GM18499 (cell line): ENCODE data around the gene ALDH1L2.
A peak's percentile ranks its signal among the peaks of the same experiment; 100 is the strongest.
"Not testable (repeated sequence)": the region's sequence is repeated elsewhere in the genome, so short reads cannot be mapped to it uniquely, and the experiment has no call there.

Experiments
- ATAC-seq: cut with Tn5 transposase; IDR thresholded peaks from one replicate; pipeline ENCODE4 v1.9.1; 2021; ENCODE audit warnings: moderate number of reproducible peaks; ENCODE audit not compliant: insufficient read depth, unreplicated experiment

The ALDH1L2 gene

GRCh38 chr12:105084251-105085250 is at the start of gene ALDH1L2:
TSS of gene ALDH1L2 (minus strand) at chr12:105084458. CDS start at chr12:105084436, 22 bp downstream.
- ATAC-seq = no peak

- no peak for ATAC-seq
Measured at GRCh38 chr12:105120551-105120950, 36.3 kb upstream of the ALDH1L2 start.

DNA sequence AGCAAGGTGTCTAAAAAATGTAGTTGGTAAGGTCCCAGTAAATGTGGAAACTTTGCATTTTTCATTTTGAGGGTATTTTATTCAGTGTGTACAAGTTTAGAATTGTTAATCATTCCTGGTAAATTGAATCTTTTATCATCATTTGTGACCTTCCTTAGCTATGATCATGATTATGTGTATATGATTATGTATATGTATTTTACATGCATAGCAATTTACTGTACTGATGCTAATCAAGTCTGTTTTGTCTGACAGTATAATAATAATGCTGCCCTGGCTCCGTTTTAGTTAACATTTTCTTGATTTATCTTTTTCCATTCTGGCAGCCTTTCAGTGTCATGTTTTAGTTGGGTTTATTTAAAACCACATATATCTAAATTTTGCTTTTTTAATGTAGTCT is 32.7 kb upstream of the ALDH1L2 start:
- no peak for ATAC-seq

DNA sequence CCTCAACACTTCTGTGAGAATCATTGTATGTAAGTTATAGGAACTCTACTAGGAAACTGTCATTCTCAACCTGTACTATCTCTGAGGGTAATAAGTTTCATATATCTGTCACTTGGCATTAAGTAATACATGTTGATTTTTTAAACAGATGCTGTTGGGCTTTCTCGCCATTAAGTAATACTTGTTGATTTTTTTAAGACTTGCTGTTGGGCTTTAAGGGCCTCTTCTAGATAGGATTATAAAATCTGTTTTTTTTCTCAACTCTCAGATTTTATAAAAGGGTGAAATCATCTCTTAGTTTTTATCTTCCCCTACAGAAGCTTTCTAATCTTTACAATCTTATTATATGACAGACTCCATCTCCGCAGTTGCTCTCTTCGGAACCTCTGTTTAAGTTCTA is 28.8 kb upstream of the ALDH1L2 start:
- no peak for ATAC-seq

- ATAC-seq = no peak
Measured at GRCh38 chr12:105110851-105111250, 26.6 kb upstream of the ALDH1L2 start.

- peak; percentile 25 for ATAC-seq
Measured at GRCh38 chr12:105109465-105110212, 25.4 kb upstream of the ALDH1L2 start.

- peak; percentile 66 for ATAC-seq
Measured at GRCh38 chr12:105107494-105108371, 23.5 kb upstream of the ALDH1L2 start, which contains the start of gene WASHC4. TSS of gene WASHC4 (plus strand) at chr12:105107731. CDS start at chr12:105107801, 70 bp downstream.

- ATAC-seq = no peak
Measured at GRCh38 chr12:105107171-105107493, 22.9 kb upstream of the ALDH1L2 start.

- no peak for ATAC-seq
Measured at GRCh38 chr12:105106621-105107020, 22.4 kb upstream of the ALDH1L2 start.

DNA sequence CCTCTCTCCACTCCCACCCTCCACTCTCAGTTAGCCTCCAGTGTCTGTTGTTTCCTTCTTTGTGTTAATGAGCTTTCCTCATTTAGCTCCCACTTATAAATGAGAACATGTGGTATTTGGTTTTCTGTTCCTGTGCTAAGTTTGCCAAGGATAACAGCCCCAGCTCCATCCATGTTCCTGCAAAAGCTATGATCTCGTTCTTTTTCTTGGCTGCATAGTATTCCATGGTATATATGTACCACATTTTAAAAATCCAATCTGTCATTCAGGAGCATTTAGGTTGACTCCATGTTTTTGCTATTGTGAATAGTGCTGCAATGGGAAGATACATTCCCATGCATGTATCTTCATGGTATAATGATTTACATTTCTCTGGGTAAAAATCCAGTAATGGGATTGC is 20.5 kb upstream of the ALDH1L2 start:
- ATAC-seq = no peak

DNA sequence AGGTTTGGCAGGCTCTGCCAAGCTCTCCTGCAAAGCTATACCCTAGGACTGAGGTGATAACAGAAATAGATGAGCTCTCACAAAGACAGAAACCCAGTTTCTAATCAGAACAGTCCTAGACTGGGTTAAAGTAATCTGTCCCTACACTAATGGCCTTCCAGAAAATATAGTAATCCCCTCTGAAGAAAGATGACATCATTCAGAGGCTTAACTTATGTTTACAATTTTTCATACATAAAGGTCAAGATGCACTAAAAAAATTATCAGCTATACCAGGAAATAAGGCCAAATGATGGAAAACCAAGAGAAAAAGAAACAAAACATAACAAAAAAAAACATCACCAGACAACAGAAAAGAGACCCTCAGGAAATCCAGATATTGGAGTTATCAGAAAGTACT is 18.4 kb upstream of the ALDH1L2 start:
- no peak for ATAC-seq

GRCh38 chr12:105100998-105101397 is 16.7 kb upstream of the ALDH1L2 start:
- no peak for ATAC-seq

GRCh38 chr12:105100207-105100985 is 16.1 kb upstream of the ALDH1L2 start:
- ATAC-seq = no peak

DNA sequence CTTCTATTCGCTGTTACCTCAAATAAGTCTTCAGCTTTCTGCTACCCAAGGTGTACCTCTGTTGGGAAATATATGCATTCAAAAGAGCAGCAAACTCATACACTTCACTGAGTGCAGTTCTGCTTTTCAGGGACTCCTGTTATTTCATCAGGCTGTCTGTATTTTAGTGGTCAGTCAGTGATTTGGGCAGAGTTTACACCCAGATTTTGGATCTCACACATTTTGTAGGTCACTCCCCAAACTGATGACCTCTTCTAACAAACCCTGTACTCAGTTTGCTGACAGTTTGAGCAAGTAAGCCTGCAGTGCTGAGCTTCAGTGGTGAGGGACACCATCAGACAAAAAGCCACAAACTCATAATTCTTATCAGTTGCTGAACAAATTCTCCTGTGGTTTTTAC is 15.1 kb upstream of the ALDH1L2 start:
- ATAC-seq = no peak

DNA sequence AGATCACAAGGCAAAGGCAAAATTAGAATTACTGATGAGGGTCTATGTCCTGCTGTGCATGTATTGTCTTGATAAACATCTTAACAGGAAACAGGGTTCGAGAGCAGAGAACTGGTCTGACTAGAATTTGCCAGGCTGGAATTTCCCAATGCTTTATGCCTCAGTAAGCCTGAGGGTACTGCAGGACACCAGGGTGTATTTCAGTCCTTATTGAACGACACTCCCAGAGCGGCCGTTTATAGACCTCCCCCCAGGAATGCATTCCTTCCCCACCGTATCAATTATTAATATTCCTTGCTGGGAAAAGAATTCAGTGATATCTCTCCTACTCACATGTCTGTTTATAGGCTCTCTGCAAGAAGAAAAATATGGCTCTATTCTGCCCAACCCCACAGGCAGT is 11.1 kb upstream of the ALDH1L2 start:
- ATAC-seq = not testable (repeated sequence)

GRCh38 chr12:105092336-105092735 is 8.1 kb upstream of the ALDH1L2 start:
- no peak for ATAC-seq

GRCh38 chr12:105091476-105092206 is 7.4 kb upstream of the ALDH1L2 start:
- no peak for ATAC-seq

DNA sequence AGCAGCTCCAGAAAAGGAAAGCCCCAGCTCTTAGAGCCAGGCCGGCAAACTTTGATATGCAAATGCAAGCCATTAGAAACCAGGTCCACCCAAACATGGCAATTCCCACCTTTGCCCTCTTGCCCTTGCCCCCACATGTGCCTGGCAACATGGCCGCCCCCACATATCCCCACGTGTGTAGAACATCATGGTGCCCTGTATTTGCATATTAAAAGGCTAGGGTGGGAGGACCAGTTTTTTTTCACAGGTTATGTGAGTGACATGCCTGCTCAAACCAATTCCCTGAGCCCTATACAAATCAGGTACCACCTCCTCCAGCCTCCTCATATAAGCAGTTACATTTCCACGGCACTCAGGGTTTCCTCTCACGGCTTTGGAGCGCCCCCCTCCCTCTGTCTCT is 6.1 kb upstream of the ALDH1L2 start:
- no peak for ATAC-seq

DNA sequence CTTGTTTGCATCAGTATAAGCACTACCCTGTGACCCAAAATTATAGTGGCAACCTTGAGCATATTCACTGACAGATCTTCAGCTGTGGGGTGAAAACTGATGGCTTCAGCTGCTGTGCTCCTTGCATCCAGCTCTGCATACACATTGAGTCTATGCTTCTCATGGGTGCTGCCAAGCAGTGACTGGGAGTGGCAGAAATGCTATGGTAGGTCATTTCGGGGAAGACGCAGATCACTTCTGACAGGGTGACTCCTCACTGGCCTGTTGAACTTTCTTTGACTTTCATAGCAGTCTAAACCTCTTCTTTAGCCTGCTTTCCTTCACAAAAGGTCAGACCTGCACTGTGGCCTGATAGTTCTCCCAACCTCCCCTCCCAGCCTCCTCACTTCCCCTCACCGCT is 5.6 kb upstream of the ALDH1L2 start:
- no peak for ATAC-seq
